CD4-positive, alpha-beta T cell treated with Interleukin-4 for 1 hour (primary cell): ENCODE measurements around the gene IMMP2L.
A peak's percentile ranks its signal among the peaks of the same experiment; 100 is the strongest.
"Not testable (repeated sequence)": the region's sequence is repeated elsewhere in the genome, so short reads cannot be mapped to it uniquely, and the experiment has no call there.

ENCODE experiments used
- DNase-seq, 2 donors: peaks; one replicate each; pipeline ENCODE4 v3.0.0-alpha.2; 2020 to 2022

IMMP2L gene

DNA sequence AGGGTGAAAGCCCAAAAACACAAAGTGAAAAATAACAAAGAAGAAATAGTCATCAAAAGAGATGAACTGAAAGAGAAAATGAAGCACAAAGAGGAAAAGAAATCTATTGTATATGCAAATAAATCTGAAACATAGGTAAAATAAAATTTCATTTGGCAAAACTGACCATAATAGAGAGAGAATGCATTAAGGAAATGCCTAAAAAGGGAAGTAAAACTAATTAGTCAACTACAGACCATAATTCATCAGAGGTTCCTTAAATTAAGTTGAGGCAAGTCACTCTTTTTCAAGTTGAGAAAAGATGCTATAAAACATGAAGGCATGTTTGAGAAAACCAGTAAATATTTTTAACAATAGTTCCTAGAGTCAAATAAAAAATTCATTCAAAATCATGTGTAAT, 238.1 kb downstream of the IMMP2L start:
- DNase-seq, result peak in 1 of 2 donors; percentile 1

DNA sequence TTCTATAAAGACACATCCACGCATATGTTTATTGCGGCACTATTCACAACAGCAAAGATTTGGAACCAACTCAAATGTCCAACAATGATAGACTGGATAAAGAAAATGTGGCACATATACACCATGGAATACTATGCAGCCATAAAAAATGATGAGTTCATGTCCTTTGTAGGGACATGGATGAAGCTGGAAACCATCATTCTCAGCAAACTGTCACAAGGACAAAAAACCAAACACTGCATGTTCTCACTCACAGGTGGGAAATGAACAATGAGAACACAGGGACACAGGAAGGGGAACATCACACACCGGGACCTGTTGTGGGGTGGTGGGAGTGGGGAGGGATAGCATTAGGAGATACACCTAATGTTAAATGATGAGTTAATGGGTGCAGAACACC, 238.6 kb downstream of the IMMP2L start:
- not testable (repeated sequence) for DNase-seq

DNA sequence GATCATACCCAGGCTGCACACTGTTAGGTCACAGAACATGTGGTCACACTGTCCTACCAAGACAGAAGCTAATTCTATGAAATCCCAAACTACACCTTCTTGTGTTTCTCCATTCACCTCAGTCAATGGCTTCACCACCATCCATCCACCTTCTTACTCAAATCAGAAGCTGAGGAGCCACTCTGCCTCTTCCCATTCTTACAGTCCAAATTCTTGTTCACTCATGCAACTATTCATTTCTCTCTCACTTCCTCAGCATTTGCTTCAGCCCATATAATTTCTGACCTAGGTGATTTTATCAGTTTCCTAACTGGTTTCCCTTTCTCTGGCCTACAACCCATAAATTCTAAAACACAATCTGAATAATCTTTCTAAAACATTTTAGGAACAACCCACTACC, 242.2 kb downstream of the IMMP2L start:
- DNase-seq, result no peak

DNA sequence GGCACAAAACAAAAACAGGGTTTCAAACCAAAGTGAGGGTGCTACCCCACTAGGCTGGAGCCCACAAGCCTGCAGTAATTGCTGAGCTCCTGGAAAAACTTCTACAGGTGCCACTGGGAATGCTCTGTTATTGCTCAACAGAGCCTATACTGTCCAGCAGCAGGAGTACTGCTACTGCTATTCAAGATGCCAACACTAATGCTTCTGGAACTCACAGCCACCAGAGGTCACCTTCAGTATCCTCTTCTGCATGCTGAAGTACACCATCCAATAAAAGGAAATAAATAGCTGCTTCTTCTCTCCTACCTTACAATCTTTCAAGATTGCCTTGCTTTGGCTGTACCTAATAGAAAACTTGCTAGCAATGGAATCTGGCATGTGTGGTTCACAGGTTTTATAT, 249.3 kb downstream of the IMMP2L start:
- DNase-seq, result no peak

DNA sequence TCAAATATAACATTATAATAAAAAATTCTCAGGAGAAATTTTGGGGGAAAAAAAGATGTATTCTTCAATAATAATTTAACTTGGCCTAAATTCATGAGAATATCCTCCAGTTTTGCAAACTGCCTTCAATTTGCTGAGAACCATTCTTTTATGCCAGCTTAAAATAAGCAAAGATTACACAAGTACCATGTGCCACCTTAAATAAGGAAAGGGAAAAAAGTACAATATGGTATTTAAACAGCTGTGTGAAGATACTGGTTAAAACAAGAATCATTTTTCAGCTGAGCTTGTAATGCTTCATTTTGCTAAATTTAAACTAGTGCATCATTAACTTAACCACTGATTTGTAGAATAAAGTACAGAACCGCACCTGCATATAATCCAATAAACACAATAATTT, 253.6 kb downstream of the IMMP2L start:
- DNase-seq, result no peak

DNA sequence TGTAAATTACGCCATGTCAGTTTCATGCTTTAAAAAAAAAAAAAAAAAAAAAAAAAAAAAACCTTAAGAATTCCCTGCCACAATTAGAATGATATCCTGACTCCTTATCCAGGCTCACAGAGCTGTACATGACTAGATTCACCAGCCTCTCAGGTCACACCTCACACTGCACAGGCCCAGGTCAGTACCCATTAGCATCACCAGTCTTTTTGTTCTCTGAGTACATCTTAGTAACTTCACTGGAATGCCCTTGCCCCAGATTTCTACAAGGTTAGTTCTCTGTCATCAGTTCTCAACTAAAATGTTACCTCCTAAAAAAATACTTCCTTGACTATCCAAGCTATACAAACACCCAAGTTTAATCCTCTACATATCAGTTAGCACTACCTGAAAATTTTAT, 260.4 kb downstream of the IMMP2L start:
- DNase-seq, result no peak

DNA sequence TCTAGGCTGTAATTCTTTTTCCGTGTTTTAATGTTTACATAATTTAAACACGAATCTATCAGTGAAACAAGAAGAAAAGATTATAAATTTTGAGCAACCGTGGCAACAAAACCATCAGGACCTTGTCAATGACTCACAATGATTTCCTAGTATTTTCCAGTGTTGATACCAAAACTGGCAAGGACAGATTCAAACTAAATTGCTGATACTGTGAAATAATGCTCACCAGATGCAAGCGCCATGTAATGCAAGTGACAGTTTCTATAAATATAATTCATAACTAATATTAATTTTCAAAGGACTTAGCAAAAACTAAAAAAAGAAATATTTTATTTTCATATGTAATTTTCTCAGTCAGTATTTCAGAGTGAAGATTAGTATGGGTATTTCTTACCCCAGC, 267.8 kb downstream of the IMMP2L start:
- no peak for DNase-seq

DNA sequence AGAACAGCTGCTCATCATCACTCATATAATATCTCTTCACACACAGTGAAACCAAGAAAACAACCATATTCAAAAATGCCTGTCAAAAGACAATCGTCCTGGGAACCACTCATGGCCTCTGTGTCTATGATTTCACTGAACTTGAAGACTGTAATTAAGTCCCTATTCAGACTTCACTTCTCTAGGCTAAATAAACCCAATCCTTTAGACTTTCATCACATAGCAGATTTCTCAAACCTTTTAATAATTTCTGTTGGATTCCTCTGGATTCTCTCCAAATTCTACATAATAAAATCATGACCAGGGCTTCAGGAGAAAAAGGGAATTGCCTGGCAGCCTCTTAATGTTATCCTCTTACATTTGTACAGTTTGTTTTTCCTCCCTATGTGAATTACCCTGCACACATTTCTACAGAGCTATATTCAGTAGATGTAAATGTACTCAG, 270.2 kb downstream of the IMMP2L start:
- DNase-seq, result no peak

DNA sequence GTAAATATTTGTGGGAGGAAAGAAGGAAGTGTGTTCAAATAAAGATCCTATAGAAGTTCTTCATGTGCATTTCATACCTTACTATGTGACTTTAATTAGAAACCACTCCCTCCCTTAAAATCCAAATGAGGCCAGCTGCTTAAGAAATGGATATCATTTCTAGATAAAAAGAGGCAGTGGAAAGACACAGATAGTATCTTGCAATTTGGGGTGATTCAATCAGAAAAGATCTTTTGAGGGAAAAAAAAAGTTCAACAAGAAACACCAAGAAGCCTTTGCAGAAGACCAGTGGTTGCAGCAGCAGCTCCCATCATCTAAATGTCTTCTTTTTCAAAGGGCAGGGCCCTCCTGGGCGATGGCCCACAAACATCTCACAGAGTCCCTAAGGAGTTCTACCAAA, 271.3 kb downstream of the IMMP2L start:
- no peak for DNase-seq

DNA sequence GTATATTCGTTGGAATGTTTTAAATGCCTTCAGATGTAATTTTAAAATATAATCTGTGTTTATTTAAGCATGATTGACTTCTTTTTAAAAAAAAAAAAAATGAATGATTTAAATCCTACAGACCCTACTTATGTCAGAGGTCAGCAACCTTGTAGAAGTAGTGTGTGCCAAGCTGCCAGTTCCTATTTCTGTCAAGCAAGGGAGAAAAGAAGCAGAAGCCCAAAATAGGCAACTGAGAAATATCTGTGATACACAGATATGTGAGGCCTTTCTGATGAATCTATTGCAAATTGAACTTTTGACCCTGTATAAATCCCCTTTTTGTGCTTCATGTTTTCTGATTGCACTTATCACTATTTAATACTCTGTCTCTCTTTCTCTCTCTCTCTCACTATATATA, 271.9 kb downstream of the IMMP2L start:
- no peak for DNase-seq

DNA sequence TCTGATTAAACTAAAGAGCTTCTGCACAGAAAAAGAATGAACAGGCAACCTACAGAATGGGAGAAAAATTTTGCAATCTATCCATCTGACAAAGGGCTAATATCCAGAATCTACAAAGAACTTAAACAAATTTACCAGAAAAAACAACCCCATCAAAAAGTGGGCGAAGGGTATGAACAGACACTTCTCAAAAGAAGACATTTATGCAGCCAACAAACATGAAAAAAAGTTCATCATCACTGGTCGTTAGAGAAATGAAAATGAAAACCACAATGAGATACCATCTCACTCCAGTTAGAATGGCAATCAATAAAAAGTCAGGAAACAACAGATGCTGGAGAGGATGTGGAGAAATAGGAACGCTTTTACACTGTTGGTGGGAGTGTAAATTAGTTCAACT, 273.9 kb downstream of the IMMP2L start:
- not testable (repeated sequence) for DNase-seq

DNA sequence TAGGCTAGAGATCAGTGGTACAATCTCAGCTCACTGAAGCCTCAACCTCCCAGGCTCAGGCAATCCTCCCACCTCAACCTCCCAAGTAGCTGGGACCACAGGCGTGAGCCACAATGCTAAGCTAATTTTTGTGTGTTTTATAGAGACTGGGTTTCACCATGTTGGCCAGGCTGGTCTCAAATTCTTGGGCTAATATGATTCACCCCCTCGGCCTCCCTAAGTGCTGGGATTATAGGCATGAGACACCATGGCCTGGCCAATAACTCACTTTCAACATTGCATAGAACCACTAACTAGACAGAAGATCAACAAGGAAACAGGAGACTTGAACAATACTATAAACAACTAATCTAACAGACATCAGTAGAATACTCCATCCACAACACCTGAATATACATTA, 279.7 kb downstream of the IMMP2L start:
- DNase-seq, result no peak

DNA sequence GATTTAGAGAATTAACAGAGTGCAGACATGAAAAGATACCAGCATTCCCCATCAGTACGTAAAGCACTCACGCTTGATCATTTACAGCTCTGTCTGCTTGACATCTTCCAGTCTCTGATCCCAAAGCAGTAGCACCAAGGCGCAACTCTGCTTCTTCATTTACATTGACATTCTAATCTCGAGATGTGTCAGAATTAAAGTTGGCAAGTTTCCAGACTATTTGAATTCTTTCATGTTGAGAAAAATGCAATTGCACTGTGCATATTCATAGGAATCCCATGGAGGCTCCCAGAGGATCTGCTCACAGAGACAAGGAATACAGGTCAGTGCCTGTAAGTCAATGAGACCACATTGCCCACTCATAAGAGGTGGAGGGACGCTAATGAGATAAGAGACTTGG, 287.4 kb downstream of the IMMP2L start:
- DNase-seq, result no peak

DNA sequence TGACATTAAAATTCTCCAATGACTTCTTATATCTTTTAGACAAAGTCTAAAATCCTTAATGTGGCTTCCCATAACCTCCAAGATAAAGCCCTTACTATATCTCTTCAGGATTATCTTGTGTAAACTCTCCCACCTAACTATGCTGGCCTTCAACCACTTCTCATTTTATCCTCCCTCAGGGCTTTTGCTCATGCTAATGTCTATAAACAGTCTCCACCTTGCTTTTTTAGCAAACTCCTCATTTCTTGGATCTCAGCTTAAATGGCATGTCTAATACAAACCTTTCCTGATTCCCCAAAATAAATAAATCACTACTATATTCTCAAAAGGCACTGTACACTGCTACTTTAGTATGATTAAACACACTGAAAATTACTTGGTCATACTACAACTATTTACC, 290.2 kb downstream of the IMMP2L start:
- DNase-seq, result no peak

DNA sequence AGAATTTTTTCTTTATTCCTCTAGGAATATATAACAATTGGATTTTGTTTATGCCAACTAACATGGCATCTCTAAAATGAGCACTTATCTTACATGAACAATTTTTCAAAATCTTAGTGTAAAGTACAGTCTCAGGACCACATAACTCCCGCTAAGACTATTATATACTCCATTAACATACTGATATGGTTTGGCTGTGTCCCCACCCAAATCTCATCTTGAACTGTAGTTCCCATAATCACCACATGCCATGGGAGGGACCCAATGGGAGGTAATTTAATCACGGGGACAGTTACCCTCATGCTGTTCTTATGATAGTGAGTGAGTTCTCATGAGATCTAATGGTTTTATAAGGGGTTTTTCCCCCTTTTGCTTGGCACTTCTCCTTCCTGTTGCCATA, 291.5 kb downstream of the IMMP2L start:
- DNase-seq, result not testable (repeated sequence)

DNA sequence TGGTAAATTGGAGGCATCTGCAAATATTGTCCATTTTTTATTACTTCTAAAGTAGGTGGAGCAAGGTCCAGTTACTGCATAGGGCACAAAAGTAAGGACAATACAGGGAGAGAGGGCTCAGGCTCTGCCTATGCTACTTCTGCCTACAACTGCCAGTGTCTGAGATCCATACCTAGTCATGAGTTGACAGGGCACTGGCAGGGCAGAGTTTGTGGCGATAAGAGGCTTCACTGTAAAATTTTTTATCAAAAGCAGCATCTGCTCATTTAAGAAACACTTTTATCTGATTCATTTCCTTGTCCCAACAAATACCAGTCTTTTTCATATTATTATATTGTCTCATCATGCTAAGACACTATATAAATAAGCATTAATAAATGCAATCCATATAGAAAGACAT, 293.4 kb downstream of the IMMP2L start:
- no peak for DNase-seq

DNA sequence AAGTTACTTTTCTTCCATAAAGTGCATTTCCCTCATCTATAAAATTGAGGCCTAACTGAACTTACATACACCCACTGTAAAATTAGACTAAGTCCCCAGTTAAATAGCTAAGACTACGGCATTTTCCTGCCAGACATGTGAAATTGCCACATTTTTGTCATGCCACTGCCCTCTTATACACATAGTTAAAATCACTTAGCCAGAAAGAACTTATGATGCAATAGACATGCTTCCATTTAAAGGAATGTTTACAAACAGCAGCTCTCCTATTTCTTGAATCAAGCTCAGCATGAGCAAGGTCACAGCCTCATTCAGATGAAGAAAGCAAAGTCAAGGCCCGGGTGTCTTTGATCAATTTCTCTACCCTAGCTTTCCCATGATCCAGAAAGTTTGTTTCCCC, 295.7 kb downstream of the IMMP2L start:
- DNase-seq, result no peak

DNA sequence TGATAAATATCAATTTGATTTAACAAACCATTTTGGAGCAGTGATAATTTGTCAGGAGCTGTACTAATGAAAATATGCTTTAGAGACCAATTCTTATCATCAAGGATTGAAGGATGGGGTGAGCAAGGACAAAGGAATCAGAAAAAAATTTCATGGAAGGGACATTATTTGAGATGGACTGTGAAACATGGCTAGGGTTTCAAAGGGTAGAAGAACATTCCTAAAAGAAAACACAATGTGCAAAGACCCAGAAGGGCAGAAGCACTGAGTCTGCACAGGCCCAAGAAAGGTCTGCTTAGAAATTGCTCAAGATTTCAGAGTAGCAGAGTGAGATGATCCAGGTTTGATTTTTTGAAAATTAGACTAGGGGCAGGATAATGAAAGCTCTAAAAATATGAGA, 296.9 kb downstream of the IMMP2L start:
- no peak for DNase-seq

DNA sequence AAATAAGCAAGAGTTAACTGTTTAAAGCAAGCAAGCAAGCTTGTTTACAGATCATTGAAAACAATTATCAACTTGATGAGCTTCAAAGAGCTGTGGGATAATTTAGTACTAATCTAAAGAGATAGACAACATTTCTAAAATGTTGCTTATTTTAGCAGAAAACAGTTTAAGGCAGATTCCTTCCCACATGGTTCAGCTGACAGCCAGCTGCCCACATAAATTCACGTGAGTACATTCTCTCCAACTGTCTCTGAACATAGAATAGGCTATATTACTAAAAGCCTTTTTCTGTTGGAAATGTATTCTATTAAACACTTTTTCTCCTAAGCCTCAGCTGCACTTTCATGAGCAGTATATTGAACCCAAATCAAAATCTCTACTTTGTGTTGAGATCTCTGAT, 297.3 kb downstream of the IMMP2L start:
- no peak for DNase-seq

DNA sequence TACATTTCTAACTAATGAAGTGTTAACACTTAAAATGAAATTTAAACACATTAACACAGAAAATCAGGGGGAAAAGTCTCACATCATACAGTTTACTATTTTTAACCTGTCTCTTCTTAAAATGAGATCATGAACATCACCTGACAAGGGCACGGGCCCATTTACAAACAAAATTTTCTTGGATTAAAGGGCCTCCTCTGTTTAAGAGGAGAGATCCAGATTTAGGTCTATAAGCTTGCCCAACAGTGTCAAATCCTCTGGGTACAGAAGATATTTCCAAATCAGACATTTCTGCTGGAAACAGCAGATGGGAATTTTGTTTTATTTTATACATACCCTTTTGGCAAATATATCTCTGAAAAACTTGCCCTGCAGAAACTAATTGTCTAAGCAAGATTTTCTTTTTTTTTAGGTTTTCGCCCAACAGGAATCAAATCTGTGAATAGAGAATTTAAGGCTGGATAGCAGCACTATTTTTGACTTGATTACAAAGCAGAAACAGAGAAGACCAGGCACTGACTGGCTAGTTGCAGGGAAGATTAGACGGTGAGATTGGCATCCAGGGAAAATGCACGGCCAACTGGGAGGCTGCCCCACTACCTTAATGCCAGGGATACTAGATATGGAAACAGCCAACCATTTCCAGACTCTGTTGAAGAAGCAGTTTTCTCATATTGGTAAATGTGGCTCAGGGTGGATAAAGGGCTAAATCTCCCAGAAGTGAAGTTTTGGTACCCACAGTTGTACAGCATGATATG, 298.0 kb downstream of the IMMP2L start:
- no peak for DNase-seq

DNA sequence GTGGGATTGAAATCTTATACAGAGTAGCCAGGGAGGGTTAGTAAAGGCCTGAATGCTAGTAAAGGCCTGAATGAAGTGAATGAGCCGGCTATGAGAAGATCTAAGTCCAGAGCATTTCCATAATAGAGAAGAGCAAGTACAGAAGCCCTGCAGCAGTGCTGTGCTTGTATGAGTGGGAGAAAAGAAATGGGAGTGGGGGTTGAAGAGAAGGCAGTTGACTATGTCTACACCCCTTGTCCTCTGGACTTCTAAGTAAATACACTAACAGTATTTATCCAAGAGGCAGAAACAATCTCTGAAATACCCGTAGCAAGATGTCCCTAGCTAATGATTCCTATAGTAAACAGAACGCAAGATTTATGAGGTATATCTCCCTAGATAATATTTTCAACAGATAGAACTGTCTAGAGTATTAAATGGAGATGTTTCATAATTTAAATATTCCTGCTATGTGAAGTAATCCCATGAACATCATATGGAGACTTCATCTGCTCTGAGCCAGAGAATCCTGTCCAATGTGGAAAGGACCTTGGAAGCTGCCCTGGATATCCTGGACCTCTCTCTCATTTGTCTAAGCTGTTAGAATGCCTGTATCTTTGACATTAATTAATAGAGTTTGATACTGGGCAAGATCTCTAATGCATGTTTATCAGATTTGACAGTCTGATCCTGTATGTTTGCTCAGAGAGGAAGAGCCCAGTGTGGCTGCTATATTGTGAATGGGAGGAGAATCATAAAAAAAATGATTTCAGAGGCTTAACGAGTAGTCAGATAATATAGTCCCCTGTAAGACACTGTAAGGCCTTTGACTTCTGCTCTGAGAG, 299.8 kb downstream of the IMMP2L start:
- no peak for DNase-seq

DNA sequence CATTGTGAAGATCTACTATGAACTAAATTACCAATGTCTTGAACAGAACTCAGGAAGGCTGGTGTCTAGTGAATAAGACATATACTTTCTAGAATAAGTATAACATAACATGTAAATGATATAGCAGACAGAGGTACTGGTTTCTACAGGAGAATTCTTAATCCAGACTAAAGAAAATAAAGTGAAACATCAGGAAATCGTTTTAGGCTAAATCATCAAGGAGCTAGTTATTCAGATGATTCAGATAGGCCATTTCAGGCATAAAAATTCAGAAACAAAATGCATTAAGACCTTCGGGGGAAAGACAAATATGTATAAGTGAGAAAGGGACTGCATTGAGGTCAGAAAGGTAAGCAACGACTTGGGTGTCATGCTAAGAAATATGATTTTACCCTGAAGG, 300.8 kb downstream of the IMMP2L start:
- no peak for DNase-seq

DNA sequence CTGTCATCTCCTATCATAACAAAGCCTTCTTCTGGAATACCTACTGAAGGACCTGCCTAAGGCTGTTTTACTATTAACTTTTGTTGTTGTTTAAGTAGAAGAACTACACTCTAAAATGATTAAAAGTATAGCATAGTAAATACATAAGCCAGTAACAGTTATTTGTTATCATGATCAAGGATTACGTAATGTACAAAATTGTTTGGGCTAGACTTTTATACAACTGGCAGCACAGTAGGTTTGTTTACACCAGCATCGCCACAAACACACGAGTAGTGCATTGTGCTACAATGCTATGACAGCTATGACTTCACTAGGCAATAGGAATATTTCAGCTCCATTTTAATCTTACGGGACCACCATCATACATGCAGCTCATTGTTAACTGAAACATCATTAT, 302.3 kb downstream of the IMMP2L start:
- no peak for DNase-seq

DNA sequence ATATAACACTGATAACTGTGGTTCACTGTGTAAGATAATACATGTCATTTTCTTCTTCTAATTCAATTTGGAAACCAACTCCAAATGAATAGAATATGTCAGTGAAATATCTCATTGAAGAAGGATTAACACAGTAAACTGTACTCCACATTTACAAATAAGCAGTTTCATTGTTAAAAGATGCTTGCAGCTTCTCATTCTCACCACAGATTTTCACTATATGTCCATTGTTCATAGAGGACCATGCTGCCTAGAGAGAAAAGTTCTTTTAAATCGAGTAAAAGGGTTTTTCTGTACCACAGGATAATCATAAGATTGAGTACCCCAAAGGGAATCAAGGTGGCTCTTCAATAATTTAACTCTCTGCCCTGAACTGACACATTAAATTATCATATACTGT, 305.9 kb downstream of the IMMP2L start:
- DNase-seq, result no peak

DNA sequence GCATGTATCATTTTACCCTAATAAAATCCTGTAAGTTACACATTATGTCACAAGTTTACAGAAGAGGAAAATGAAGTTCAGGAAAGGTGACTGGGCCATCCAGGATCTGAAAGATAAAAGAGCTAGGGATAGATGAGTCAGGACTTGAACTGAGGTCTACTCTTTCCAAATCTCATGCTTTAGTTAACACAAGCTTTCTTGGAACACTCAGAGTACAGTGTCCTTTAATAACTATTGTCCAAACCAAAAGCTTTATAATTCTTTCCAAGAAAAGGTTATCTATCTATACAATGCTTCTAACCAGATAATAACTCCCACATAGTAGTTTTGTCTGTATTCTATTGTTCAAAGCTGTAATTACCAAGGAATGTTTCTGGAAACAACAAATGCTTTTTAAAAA, 306.7 kb downstream of the IMMP2L start:
- no peak for DNase-seq
